Stimulated activated CD4-positive, alpha-beta T cell treated with anti-CD3 and anti-CD28 coated beads, Interleukin-2, amount 100 ng/mL, for 48 hours (primary cell): ENCODE data around the gene TAF13.
"Not testable (repeated sequence)": the region's sequence is repeated elsewhere in the genome, so short reads cannot be mapped to it uniquely, and the experiment has no call there.

Experiments used
- DNase-seq, 2 donors: peaks; one replicate each; pipeline ENCODE4 v3.0.0-alpha.2; 2020

Gene TAF13

GRCh38 chr1:109091078-109091838 is 15.5 kb upstream of the TAF13 start:
- no peak for DNase-seq

GRCh38 chr1:109090196-109091077 is 14.6 kb upstream of the TAF13 start, which contains the start of gene TMEM167B:
TSS of gene TMEM167B (plus strand) at chr1:109090764. CDS start at chr1:109090873, 109 bp downstream.
- peak; percentile 77 to 83 for DNase-seq

GRCh38 chr1:109089242-109090015 is 13.6 kb upstream of the TAF13 start:
- peak; percentile 38 to 52 for DNase-seq

- no peak for DNase-seq
Observed at GRCh38 chr1:109084563-109085517, 9.0 kb upstream of the TAF13 start.

GRCh38 chr1:109083923-109084322 is 8.1 kb upstream of the TAF13 start:
- no peak for DNase-seq

GRCh38 chr1:109083501-109083900 is 7.7 kb upstream of the TAF13 start:
- DNase-seq: no peak

- DNase-seq: no peak
Observed at GRCh38 chr1:109080441-109081082, 4.8 kb upstream of the TAF13 start.

- DNase-seq: no peak
Observed at GRCh38 chr1:109079240-109079622, 3.4 kb upstream of the TAF13 start.

GRCh38 chr1:109078317-109078716 is 2.5 kb upstream of the TAF13 start:
- no peak for DNase-seq

GRCh38 chr1:109069294-109069693 is 6.5 kb downstream of the TAF13 start:
- no peak for DNase-seq

- no peak for DNase-seq
Observed at GRCh38 chr1:109067883-109068282, 7.9 kb downstream of the TAF13 start.

- no peak for DNase-seq
Observed at GRCh38 chr1:109065137-109065536, 10.7 kb downstream of the TAF13 start.

- DNase-seq: no peak
Observed at GRCh38 chr1:109061183-109061582, 14.6 kb downstream of the TAF13 start.

GRCh38 chr1:109060707-109061106 is 15.1 kb downstream of the TAF13 start:
- DNase-seq: no peak

- DNase-seq: no peak
Observed at GRCh38 chr1:109059026-109059425, 16.8 kb downstream of the TAF13 start.

- no peak for DNase-seq
Observed at GRCh38 chr1:109056064-109056463, 19.7 kb downstream of the TAF13 start.

- not testable (repeated sequence) for DNase-seq
Observed at GRCh38 chr1:109052145-109052544, 23.7 kb downstream of the TAF13 start.

GRCh38 chr1:109050228-109050995 is 25.4 kb downstream of the TAF13 start:
- no peak for DNase-seq

GRCh38 chr1:109048335-109048734 is 27.5 kb downstream of the TAF13 start:
- no peak for DNase-seq

- no peak for DNase-seq
Observed at GRCh38 chr1:109047339-109047738, 28.5 kb downstream of the TAF13 start.

GRCh38 chr1:109046671-109047070 is 29.1 kb downstream of the TAF13 start:
- DNase-seq: no peak
